Measurements from ENCODE around the gene IL36A. TPM values are rescaled to one million over a fixed set of nuclear protein-coding genes. Genes with fewer than 3 reads are reported as not detected.

The IL36A gene
- total RNA-seq, 1 experiment from 2014 or later = not detected

GRCh38 chr2:113050921-113051895, 45.9 kb downstream of the IL36A start:
- DNase-seq (ENCODE audit: low read depth) = no peak

- no peak for DNase-seq (ENCODE audit: low read depth)
Observed at GRCh38 chr2:113052396-113052917, 47.2 kb downstream of the IL36A start, which contains the start of gene IL36B. IL36B (minus strand) TSS chr2:113052867.

GRCh38 chr2:113053666-113054065, 48.4 kb downstream of the IL36A start:
- no peak for DNase-seq (ENCODE audit: low read depth)

GRCh38 chr2:113054066-113054465, 48.8 kb downstream of the IL36A start:
- DNase-seq (ENCODE audit: low read depth) = no peak

- no peak for DNase-seq (ENCODE audit: low read depth)
Observed at GRCh38 chr2:113056521-113056920, 51.3 kb downstream of the IL36A start.

GRCh38 chr2:113057117-113057516, 51.9 kb downstream of the IL36A start:
- no peak for DNase-seq (ENCODE audit: low read depth)

Other genes starting within 250 kb of the IL36A start
- gene CKAP2L, start 240.8 kb upstream of the IL36A start, total RNA-seq (2014; rRNA removed; shearing (Covaris generic)) = 23.0 and 24.0 TPM in 2 replicates
- 0.22 and 0.54 TPM in 2 replicates for gene IL1A, start 221.0 kb upstream of the IL36A start, total RNA-seq (2014; rRNA removed; shearing (Covaris generic))
- gene IL1B, start 168.7 kb upstream of the IL36A start, total RNA-seq (2014; rRNA removed; shearing (Covaris generic)) = 2.6 and 4.2 TPM in 2 replicates
- 0.30 TPM in 1 of 2 replicates, not detected in the other for gene IL37, start 94.3 kb upstream of the IL36A start, total RNA-seq (2014; rRNA removed; shearing (Covaris generic))
- gene IL36G, start 27.5 kb upstream of the IL36A start, total RNA-seq (2014; rRNA removed; shearing (Covaris generic)) = not detected in 2 replicates
- not detected in 2 replicates for gene IL36B, start 47.4 kb downstream of the IL36A start, total RNA-seq (2014; rRNA removed; shearing (Covaris generic))
- 0.02 TPM in 1 of 2 replicates, not detected in the other for gene IL36RN, start 53.7 kb downstream of the IL36A start, total RNA-seq (2014; rRNA removed; shearing (Covaris generic))
- gene IL1F10, start 62.5 kb downstream of the IL36A start, total RNA-seq (2014; rRNA removed; shearing (Covaris generic)) = not detected in 2 replicates
- gene IL1RN, start 122.1 kb downstream of the IL36A start, total RNA-seq (2014; rRNA removed; shearing (Covaris generic)) = 0.05 TPM in 1 of 2 replicates, not detected in the other
- gene PSD4, start 168.5 kb downstream of the IL36A start, total RNA-seq (2014; rRNA removed; shearing (Covaris generic)) = 6.4 and 14.7 TPM in 2 replicates